ENCODE results near the gene PTPRH.

GRCh38 chr19:55232986-55233385, 23.7 kb upstream of the PTPRH start:
- no peak for TF ChIP-seq CTCF (IDR thresholded peaks at IDR 0.05; ENCODE audit: low read depth, low read length)
- TF ChIP-seq POLR2A (IDR thresholded peaks at IDR 0.05; ENCODE audit: extremely low read depth, insufficient read length), result no peak

Data from NB4 (cell line).